SJCRH30 (cell line): ENCODE data around the gene CCT7. TPM values are rescaled to one million over a fixed set of nuclear protein-coding genes. Genes with fewer than 3 reads are reported as not detected.
"Not testable (repeated sequence)": the region's sequence is repeated elsewhere in the genome, so short reads cannot be mapped to it uniquely, and the experiment has no call there.

Experiments
- DNase-seq, 2 experiments: peaks; one replicate each; pipeline ENCODE4 v3.0.0-alpha.2; 2015 to 2020
- H3K27ac ChIP-seq: fragments of 250-450 bp; sonication (Bioruptor Pico); 2 replicates; pipeline ENCODE4 v1.5.1; 2020; ENCODE audit warnings: mild to moderate bottlenecking, moderate library complexity
- H3K27me3 ChIP-seq: fragments of 250-450 bp; sonication (Bioruptor Pico); 2 replicates; pipeline ENCODE4 v1.5.1; 2020; ENCODE audit warnings: mild to moderate bottlenecking, moderate library complexity
- H3K36me3 ChIP-seq: fragments of 250-450 bp; sonication (Bioruptor Pico); 2 replicates; pipeline ENCODE4 v1.5.1; 2020; ENCODE audit warnings: mild to moderate bottlenecking, moderate library complexity
- H3K4me1 ChIP-seq: fragments of 250-450 bp; sonication (Bioruptor Pico); 2 replicates; pipeline ENCODE4 v1.5.1; 2020; ENCODE audit warnings: mild to moderate bottlenecking, moderate library complexity
- H3K4me3 ChIP-seq: fragments of 250-450 bp; sonication (Bioruptor Pico); 2 replicates; pipeline ENCODE4 v1.5.1; 2020; ENCODE audit warnings: mild to moderate bottlenecking, moderate library complexity
- H3K9me3 ChIP-seq: fragments of 250-450 bp; sonication (Bioruptor Pico); replicated peaks from 2 replicates; pipeline ENCODE4 v1.5.1; 2020; ENCODE audit warnings: mild to moderate bottlenecking, moderate library complexity
- total RNA-seq: library from RNA; depleted of rRNA; stranded (reverse); fragments of >200 nt; shearing (Covaris generic); gene quantifications from 2 replicates; pipeline ENCODE4 v1.2.3, GENCODE V29; 2014; rRNA removed

The CCT7 gene
- 815 and 876 TPM in 2 replicates for total RNA-seq

DNA sequence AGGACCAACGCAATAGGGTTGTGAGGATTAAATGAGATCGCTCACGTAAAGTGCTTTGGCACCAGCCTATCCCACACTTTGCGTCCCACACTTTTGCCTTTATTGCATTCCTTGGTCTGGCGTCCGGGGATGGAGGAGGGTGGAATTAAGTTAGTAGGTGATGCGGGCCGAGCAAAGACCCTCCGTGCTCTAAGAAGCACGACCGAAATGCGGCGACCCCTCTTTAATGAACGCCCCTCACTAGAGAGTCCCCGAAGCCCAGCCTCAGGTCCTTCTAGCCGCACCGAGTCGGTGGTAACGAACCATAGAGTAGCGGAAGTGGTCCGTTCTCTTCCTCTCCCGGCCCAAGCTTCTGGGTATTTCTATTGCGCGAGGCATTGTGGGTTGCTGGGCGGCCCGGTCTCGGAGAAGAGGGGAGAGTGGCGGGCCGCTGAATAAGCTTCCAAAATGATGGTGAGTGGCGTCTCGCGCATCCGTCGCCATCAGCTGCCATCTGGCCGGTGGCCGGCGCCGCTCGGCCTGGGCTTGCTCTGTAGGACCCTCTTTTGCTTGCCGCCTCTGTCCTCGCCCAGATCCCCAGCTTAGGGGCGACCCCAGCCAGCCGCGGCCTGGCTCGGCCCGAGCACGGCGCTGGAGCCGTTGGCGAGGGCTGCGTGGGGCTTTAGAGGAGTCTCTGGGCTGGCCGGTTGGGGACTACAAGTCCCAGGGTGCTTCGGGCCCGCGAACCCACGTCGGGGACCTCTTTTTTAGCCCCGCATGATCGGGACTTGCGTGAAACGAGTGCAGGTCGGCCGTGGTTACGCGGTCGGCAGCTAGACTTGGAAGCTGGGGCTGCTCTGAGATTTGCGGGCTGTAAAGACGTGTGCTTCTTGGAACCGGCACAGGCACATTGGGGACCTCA, at the start of gene CCT7:
Gene CCT7 (plus strand): TSS at position 377 of the 901 bp plus-strand sequence. CDS start 71 bp downstream, at position 448.
- Histone ChIP-seq H3K27ac (peak within 1 kb of the TSS; percentile 91), H3K27me3 (no peaks in the 10 kb centered on the region), H3K9me3 (no peaks in the 10 kb centered on the region), H3K4me1 (peaks cover 6% of the 10 kb centered on the region; the same call in 1 of the 2 replicates), H3K36me3 (peaks cover 22% of the 10 kb centered on the region), H3K4me3 (peak within 1 kb of the TSS; percentile 89)
- peak; percentile 95 to 98 for DNase-seq

DNA sequence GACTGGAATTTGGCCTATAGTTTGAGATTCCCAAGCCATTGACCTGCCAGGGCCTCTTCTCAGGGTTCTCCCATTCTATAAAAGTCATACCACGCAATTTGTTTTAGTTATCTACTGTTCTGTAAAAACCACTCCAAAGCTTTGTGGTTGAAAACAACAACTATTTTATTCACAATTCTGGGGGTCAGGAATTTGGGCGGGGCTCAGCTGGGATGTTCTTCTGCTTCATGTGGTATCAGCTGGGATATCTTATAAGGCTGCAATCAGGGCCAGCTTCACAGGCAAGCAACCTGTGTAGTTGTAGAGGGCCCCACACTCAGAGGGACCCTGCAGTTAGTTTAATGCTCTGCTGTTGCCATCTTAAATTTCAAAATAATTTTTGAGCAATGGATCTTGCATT, 48.1 kb upstream of the CCT7 start:
- H3K4me3 ChIP-seq = no peak overlapping the region
- no peaks in the 10 kb centered on the region for H3K9me3 ChIP-seq
- no peaks in the 10 kb centered on the region for H3K4me1 ChIP-seq
- no peaks in the 10 kb centered on the region for H3K36me3 ChIP-seq
- DNase-seq = no peak
- no peaks in the 10 kb centered on the region; the same call in 1 of the 2 replicates for H3K27me3 ChIP-seq
- H3K27ac ChIP-seq = no peak overlapping the region

DNA sequence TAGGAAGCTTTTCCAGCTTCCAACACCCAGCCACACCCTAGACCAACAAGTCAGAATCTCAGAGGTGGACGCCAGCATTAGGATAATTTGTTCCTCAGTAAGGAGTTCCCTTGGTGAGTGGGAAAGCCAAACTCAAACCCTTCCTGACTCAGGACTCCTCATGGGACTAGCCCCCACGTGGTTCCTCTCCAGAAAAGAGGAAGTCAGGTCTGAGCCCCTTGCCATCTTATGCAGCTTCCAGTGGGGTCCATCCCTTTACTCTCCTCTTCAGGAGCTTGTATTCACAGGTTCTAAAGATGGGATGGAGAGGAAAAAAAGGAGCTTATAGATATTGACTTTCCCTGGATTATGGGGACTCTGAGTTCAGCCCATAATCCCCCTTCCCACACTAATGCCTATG, 46.6 kb upstream of the CCT7 start:
- DNase-seq = no peak
- no peaks in the 10 kb centered on the region for H3K36me3 ChIP-seq
- no peaks in the 10 kb centered on the region; the same call in 1 of the 2 replicates for H3K27me3 ChIP-seq
- H3K4me3 ChIP-seq = no peak overlapping the region
- H3K27ac ChIP-seq = no peak overlapping the region
- H3K4me1 ChIP-seq = no peaks in the 10 kb centered on the region
- H3K9me3 ChIP-seq = no peaks in the 10 kb centered on the region

DNA sequence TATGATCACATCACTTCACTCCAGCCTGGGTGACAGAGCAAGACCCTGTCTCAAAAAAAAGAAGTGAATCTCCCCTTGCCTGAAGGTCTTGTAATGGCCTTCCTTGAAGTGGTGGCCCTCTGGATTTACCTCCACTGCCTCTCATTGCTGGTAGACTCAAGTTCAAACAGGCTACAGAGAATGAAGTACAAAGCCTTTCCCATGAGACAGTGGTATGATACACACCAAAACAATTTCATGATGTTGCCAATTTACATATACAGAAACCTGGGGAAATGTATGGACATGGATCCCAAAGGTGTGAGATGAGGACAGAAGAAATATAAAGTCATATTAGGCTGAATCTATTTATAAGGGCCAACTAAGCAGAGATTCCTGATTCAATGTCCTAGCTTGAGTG, 36.5 kb upstream of the CCT7 start:
- H3K27me3 ChIP-seq = peaks cover 10% of the 10 kb centered on the region; the same call in 1 of the 2 replicates
- DNase-seq = no peak
- peaks cover 4% of the 10 kb centered on the region; the same call in 1 of the 2 replicates for H3K9me3 ChIP-seq
- no peak overlapping the region for H3K27ac ChIP-seq
- no peaks in the 10 kb centered on the region for H3K36me3 ChIP-seq
- no peaks in the 10 kb centered on the region for H3K4me1 ChIP-seq
- H3K4me3 ChIP-seq = no peak overlapping the region

DNA sequence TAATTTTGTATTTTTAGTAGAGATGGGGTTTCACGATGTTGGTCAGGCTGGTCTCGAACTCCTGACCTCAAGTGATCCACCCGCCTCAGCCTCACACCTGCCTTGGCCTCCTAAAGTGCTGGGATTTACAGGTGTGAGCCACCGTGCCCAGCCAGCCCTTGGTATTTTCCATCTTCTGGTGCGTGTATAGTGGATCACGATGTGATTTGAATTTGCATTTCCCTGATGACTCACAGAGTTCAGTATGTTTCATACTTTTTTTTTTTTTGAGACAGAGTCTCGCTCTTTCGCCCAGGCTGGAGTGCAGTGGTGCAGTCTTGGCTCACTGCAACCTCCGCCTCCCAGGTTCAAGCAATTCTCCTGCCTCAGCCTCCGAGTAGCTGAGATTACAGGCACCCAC, 33.8 kb upstream of the CCT7 start:
- H3K27ac ChIP-seq, DNase-seq, H3K9me3 ChIP-seq, H3K36me3 ChIP-seq, H3K4me3 ChIP-seq, H3K4me1 ChIP-seq: not testable (repeated sequence)
- H3K27me3 ChIP-seq = peaks cover 12% of the 10 kb centered on the region; the same call in 1 of the 2 replicates

DNA sequence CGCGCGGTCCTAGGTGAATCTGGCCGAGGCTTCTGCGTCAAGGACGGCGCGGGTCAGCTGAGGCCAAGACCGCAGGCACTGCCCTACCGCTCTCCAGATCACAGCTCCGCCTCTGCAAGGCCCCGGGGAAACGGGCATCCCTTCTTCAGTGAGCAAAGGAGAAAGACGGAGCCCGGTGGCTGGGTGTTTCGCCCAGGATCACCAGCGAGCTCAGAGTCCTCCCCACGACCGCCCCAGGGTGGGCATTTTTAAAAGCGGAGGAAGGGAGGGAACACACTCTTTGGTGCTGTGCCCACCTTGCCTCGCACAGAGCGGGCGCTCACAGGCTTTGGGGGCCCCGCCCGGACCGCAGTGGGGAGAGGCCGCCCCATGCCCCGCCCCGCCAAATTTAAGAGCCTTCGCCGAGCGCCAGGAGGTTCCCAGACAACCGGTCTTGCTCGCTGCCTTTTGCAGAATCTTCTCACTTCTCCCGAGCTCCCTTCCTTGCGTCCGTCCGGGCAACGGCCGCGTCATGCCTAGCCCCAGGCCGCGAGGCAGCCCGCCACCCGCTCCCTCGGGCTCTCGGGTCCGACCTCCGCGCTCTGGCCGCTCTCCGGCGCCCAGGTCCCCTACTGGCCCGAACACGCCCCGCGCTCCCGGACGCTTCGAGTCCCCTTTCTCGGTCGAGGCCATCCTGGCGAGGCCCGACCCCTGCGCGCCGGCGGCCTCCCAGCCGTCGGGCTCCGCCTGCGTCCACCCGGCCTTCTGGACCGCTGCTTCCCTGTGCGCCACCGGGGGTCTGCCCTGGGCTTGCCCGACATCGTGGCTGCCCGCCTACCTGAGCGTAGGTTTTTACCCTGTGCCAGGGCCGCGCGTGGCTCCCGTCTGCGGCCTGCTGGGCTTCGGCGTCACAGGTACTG, 31.7 kb upstream of the CCT7 start, which contains the start of gene NOTO:
Gene NOTO (plus strand): TSS at position 419 of the 899 bp plus-strand sequence. CDS start 93 bp downstream, at position 512.
- H3K36me3 ChIP-seq = no peaks in the 10 kb centered on the region
- peaks cover 11% of the 10 kb centered on the region; the same call in 1 of the 2 replicates for H3K27me3 ChIP-seq
- peaks cover 4% of the 10 kb centered on the region for H3K9me3 ChIP-seq
- no peaks in the 10 kb centered on the region for H3K4me1 ChIP-seq
- H3K4me3 ChIP-seq = no peak within 1 kb of the TSS
- no peak within 1 kb of the TSS for H3K27ac ChIP-seq
- DNase-seq = no peak

DNA sequence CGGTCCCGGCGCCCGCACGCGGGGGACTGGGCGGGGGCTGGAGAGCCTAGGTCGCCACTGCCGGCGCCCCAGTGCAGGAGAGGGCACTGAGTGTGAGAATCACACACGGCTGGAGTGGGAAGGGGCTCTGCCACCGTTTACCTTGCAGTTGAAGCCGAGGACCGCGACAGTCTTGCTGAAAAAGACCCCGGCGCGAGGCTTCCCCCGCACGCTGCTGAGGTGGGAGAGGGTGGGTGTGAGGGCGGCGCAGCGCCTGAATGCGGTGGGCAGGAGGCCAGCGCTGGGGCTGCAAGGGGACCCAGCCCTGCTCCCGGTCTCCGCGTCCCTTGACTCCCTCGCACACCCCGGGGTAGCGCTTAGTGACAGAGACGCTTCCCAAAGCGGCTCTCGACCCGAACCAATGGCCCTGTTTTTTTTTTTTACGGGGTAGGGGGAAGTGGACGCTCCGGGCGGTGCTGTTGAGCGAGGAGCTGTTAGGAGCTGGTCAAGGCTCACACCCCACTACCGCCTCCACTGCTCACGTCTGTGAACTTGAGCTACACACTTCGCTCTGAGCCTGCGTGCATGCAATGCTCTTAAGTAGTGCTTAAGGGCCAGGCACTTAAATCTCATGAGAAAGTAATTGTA, 30.9 kb upstream of the CCT7 start:
- H3K27ac ChIP-seq = no peak overlapping the region
- peaks cover 11% of the 10 kb centered on the region; the same call in 1 of the 2 replicates for H3K27me3 ChIP-seq
- no peaks in the 10 kb centered on the region for H3K4me1 ChIP-seq
- DNase-seq = no peak
- H3K9me3 ChIP-seq = peaks cover 4% of the 10 kb centered on the region
- H3K36me3 ChIP-seq = no peaks in the 10 kb centered on the region
- H3K4me3 ChIP-seq = no peak overlapping the region

DNA sequence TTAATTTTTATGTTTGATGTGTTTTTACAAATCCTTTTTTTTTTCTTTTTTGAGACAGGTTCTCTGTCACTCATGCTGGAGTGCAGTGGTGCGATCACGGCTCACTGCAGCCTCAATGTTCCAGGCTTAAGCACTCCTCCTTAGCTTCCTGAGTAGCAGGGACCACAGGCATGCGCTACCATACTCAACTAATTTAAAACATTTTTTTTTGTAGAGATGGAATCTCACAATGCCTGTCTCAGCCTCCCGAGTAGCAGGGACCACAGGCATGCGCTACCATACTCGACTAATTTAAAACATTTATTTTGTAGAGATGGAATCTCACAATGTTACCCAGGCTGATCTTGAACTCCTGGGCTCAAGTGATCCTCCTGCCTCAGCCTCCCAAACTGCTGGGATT, 28.5 kb upstream of the CCT7 start:
- Histone ChIP-seq H3K9me3 (no peaks in the 10 kb centered on the region; the same call in 1 of the 2 replicates), H3K27me3 (peaks cover 11% of the 10 kb centered on the region; the same call in 1 of the 2 replicates), H3K27ac (no peak overlapping the region), H3K4me1 (no peaks in the 10 kb centered on the region), H3K4me3 (no peak overlapping the region), H3K36me3 (no peaks in the 10 kb centered on the region)
- no peak for DNase-seq

DNA sequence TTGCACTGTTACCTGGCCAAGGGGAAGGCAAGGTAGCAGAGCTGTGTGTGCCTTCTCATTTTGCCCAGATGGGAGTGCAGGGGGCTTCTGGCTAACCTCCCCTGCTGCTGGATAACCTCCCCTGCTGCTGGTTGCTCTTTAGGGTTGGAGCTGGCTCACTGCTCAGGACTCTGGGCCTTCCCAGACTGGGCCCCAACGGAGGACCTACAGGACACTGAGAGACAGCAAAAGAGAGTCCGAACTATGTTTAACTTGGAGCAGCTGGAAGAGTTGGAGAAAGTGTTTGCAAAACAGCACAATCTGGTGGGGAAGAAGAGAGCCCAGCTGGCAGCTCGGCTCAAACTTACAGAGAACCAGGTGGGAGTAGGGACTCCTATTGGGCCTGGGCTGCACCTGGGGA, 25.9 kb upstream of the CCT7 start:
- Histone ChIP-seq H3K4me3 (no peak overlapping the region), H3K9me3 (no peaks in the 10 kb centered on the region; the same call in 1 of the 2 replicates), H3K27ac (no peak overlapping the region), H3K4me1 (no peaks in the 10 kb centered on the region), H3K36me3 (no peaks in the 10 kb centered on the region), H3K27me3 (peaks cover 11% of the 10 kb centered on the region; the same call in 1 of the 2 replicates)
- no peak for DNase-seq

DNA sequence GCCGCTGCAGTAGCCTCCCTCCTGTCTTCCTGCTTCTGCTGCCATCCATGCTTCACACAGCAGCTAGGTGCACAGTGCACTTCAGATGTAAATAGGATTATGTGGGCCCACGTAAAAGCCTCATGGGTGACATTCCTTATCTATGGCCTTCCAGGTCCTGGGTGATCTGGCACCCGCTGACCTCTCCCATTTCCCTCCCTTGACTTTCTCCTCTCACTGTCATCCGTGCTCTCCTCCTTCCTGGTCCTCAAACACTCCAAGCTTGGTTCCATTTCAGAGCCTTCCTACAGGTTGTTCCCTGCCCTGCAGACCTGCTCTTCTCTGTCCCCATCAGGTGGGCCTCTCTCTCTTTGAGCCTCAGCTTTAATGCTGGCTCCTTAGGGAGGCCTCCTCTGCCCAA, 24.1 kb upstream of the CCT7 start:
- no peaks in the 10 kb centered on the region; the same call in 1 of the 2 replicates for H3K9me3 ChIP-seq
- no peak overlapping the region for H3K27ac ChIP-seq
- H3K36me3 ChIP-seq = no peaks in the 10 kb centered on the region
- H3K27me3 ChIP-seq = peaks cover 10% of the 10 kb centered on the region; the same call in 1 of the 2 replicates
- DNase-seq = no peak
- H3K4me3 ChIP-seq = no peak overlapping the region
- peaks cover under 1% of the 10 kb centered on the region; the same call in 1 of the 2 replicates for H3K4me1 ChIP-seq

DNA sequence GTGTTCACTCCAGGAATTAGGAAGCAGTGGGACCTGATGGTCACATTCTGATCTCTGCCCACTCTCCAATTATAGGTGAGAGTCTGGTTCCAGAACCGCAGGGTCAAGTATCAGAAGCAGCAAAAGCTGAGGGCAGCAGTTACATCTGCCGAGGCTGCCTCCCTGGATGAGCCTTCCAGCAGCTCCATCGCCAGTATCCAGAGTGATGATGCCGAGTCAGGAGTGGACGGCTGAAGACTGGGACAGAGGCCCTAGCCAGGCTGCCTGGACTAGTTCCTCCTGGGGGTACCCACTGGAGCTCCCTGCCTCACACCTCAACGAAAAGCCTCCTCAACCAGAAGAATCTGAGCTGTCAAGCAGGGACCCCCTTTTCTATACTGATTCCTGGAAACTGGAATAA, 23.4 kb upstream of the CCT7 start:
- Histone ChIP-seq H3K9me3 (no peaks in the 10 kb centered on the region; the same call in 1 of the 2 replicates), H3K27ac (no peak overlapping the region), H3K36me3 (no peaks in the 10 kb centered on the region), H3K4me1 (peaks cover 3% of the 10 kb centered on the region; the same call in 1 of the 2 replicates), H3K27me3 (0 out of 2 replicates have a peak, but pooled peaks cover 6% of the 10 kb centered on the region), H3K4me3 (no peak overlapping the region)
- no peak for DNase-seq

DNA sequence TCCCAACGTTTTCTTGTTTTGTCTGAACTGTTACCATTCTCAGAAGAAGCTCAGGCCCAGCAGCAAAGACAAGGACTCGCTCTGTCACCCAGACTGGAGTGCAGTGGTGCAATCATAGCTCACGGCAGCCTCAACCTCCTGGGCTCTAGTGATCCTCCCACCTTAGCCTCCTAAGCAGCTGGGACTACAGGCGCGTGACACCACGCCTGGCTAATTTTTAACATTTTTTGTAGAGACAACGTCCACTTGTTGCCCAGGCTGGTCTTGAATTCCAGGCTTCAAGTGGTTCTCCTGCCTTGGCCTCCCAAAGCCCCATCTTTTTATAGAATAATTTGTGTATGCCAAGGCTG, 22.0 kb upstream of the CCT7 start:
- H3K4me3 ChIP-seq = no peak overlapping the region
- H3K4me1 ChIP-seq = peaks cover 3% of the 10 kb centered on the region; the same call in 1 of the 2 replicates
- no peaks in the 10 kb centered on the region for H3K27me3 ChIP-seq
- no peak for DNase-seq
- H3K36me3 ChIP-seq = no peaks in the 10 kb centered on the region
- H3K9me3 ChIP-seq = no peaks in the 10 kb centered on the region
- no peak overlapping the region for H3K27ac ChIP-seq

DNA sequence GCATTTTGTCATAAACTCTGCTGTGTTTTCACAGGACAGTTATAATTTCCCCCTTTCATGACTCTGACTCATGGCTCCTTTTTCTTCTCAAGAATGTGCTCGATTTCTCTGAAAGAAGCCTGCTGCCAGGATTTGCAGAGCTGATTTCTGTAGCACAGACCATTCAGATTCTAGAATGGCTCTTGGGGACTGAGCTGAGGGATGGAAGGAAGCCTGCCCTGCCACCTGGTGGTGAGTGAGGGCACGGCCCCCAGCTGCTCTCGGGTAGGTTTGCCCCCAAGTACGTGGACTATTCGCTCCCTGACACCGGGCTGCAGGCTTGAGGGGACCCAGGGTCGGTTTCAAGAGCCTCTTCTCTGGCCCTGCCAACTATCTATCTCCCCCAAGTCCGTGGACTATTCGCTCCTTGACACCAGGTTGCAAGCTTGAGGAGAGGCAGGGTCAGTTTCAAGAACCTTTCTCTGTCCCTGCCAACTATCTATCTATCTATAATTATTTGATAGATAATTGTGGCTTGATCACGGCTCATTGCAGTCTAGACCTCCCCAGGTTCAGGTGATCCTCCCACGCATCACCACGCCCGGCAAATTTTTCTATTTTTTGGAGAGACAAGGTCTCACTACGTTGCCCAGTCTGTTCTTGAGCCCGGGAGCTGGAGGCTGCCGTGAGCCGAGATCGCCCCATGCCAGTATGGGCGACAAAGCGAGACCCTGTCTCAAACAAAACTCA, 21.5 kb upstream of the CCT7 start:
- H3K27ac ChIP-seq = no peak overlapping the region
- no peaks in the 10 kb centered on the region for H3K27me3 ChIP-seq
- H3K4me3 ChIP-seq = no peak overlapping the region
- H3K9me3 ChIP-seq = no peaks in the 10 kb centered on the region
- H3K36me3 ChIP-seq = no peaks in the 10 kb centered on the region
- DNase-seq = peak; percentile 75 to 89
- peaks cover 3% of the 10 kb centered on the region; the same call in 1 of the 2 replicates for H3K4me1 ChIP-seq
